ENCODE data around the gene FST.

FST gene

GRCh38 chr5:53507013-53507412 is 26.6 kb downstream of the FST start:
- DNase-seq (ENCODE audit: extremely low spot score, insufficient read length, low read depth) (no peak), FAIRE-seq (no peak)

- no peak for FAIRE-seq
Measured at GRCh38 chr5:53508125-53508524, 27.7 kb downstream of the FST start.

GRCh38 chr5:53512539-53512938 is 32.1 kb downstream of the FST start:
- FAIRE-seq, result no peak

More at GRCh38 chr5:53508125-53508524, 27.7 kb downstream of the FST start:
- no peak for DNase-seq (ENCODE audit: extremely low spot score, insufficient read length, low read depth)

GRCh38 chr5:53515988-53516387 is 35.6 kb downstream of the FST start:
- no peak for DNase-seq (ENCODE audit: extremely low spot score, insufficient read length, low read depth)
- FAIRE-seq, result no peak

More at GRCh38 chr5:53512539-53512938, 32.1 kb downstream of the FST start:
- DNase-seq (ENCODE audit: extremely low spot score, insufficient read length, low read depth), result no peak

GRCh38 chr5:53520813-53521212 is 40.4 kb downstream of the FST start:
- no peak for FAIRE-seq
- no peak for DNase-seq (ENCODE audit: extremely low spot score, insufficient read length, low read depth)

All from GM18507 (cell line).